Hepatocyte (in vitro differentiated cells): ENCODE measurements around the gene PCNX3.
"Not testable (repeated sequence)": the region's sequence is repeated elsewhere in the genome, so short reads cannot be mapped to it uniquely, and the experiment has no call there.

Experiments used
- CTCF ChIP-seq: fragments of 200-600 bp; sonication (generic); IDR thresholded peaks from 2 replicates; pipeline ENCODE4 v1.5.1; 2016; ENCODE audit warnings: antibody characterized with exemption, mild to moderate bottlenecking; ENCODE audit not compliant: poor library complexity
- EZH2 ChIP-seq: fragments of 200-600 bp; sonication (generic); IDR thresholded peaks from 2 replicates; pipeline ENCODE4 v1.6.1; 2016; ENCODE audit warnings: antibody characterized with exemption, mild to moderate bottlenecking, borderline replicate concordance
- EZH2phosphoT487 ChIP-seq: fragments of 200-600 bp; sonication (generic); IDR thresholded peaks from one replicate; pipeline ENCODE4 v1.6.1; 2018; ENCODE audit warnings: antibody characterized with exemption, mild to moderate bottlenecking, low read depth, moderate library complexity; ENCODE audit not compliant: unreplicated experiment, severe bottlenecking

GRCh38 chr11:65683480-65683879, 67.9 kb downstream of the PCNX3 start:
- TF ChIP-seq EZH2, CTCF, EZH2phosphoT487: not testable (repeated sequence)
